ENCODE data around the gene USP13. TPM values are rescaled to one million over a fixed set of nuclear protein-coding genes. Genes with fewer than 3 reads are reported as not detected.

Gene USP13
- total and polyA plus RNA-seq, 2 of the 13 experiments (the other 11 are each of a cell fraction or from before 2014, with no cell fraction given): 15.9 to 36.7 TPM

GRCh38 chr3:179700716-179701115 lies 47.9 kb downstream of the USP13 start:
- DNase-seq (ENCODE audit: low spot score) (no peak), FAIRE-seq (no peak), ATAC-seq (no peak)
- no TSS peak for BruUV-seq (replicated peaks)
- no peak overlapping the region for H3K4me3 ChIP-seq (replicated peaks in 1 of 3; ENCODE audit: insufficient read depth in 1 of 3, low read depth in 2 of 3, low read length in 3 of 3)
- no peak overlapping the region for H2AFZ ChIP-seq (ENCODE audit: low read length)
- no peaks in the 10 kb centered on the region for H3K4me1 ChIP-seq (ENCODE audit: insufficient read depth, low read length)
- TF ChIP-seq ZSCAN31 (CRISPR knock-in tag; IDR thresholded peaks at IDR 0.05; ENCODE audit: low read depth) (no peak), HDAC1 (CRISPR knock-in tag; IDR thresholded peaks at IDR 0.05) (no peak), DPF2 (CRISPR knock-in tag; IDR thresholded peaks at IDR 0.05; ENCODE audit: borderline replicate concordance, low read depth) (no peak), CEBPB (IDR thresholded peaks at IDR 0.05; ENCODE audit: borderline replicate concordance, low read depth, low read length) (peak; percentile 39; the same call in 1 of the 2 replicates), ZNF660 (CRISPR knock-in tag; IDR thresholded peaks at IDR 0.05; ENCODE audit: borderline replicate concordance, low read depth) (no peak)
- in situ Hi-C loops (cut with HindIII; ENCODE audit: extremely low pct_ligation_motif_present, low pct_unique_long_range_greater_than_20kb): no loop called here
- no peak overlapping the region for H3K4me2 ChIP-seq (ENCODE audit: low read depth, low read length)
- CTCF ChIA-PET (ENCODE audit: low intra/inter-chr PET ratio, low total read pairs): no interaction called here
- no peaks in the 10 kb centered on the region for H3K27me3 ChIP-seq (ENCODE audit: control insufficient read depth in 1 of 2, insufficient read depth in 2 of 2, low read length in 2 of 2)
- POLR2A ChIA-PET: no interaction called here
- peaks cover 7 to 18% of the 10 kb centered on the region in 2 experiments; a peak in 4 of 5 replicates for H3K36me3 ChIP-seq (replicated peaks in 1 of 2; ENCODE audit: control insufficient read depth in 1 of 2, insufficient read depth in 2 of 2, low read length in 2 of 2)
- H3K79me2 ChIP-seq (ENCODE audit: insufficient read depth, low read length): peaks cover 11% of the 10 kb centered on the region
- WGBS (ENCODE audit: low lambda C conversion rate): 98% methylated on average over 4 of the region's 4 CpGs
- H3K27ac ChIP-seq (ENCODE audit: extremely low read length, insufficient read depth, low read length): no peak overlapping the region
- no peaks in the 10 kb centered on the region for H4K20me1 ChIP-seq (ENCODE audit: insufficient read depth, low read length)
- intact Hi-C loops (cut with micrococcal nuclease; ENCODE audit: unreplicated experiment): no loop called here
- no peaks in the 10 kb centered on the region for H3K9me3 ChIP-seq (ENCODE audit: low read length)
- H3K9ac ChIP-seq (ENCODE audit: insufficient read depth, low read depth, low read length): no peak overlapping the region

DNA sequence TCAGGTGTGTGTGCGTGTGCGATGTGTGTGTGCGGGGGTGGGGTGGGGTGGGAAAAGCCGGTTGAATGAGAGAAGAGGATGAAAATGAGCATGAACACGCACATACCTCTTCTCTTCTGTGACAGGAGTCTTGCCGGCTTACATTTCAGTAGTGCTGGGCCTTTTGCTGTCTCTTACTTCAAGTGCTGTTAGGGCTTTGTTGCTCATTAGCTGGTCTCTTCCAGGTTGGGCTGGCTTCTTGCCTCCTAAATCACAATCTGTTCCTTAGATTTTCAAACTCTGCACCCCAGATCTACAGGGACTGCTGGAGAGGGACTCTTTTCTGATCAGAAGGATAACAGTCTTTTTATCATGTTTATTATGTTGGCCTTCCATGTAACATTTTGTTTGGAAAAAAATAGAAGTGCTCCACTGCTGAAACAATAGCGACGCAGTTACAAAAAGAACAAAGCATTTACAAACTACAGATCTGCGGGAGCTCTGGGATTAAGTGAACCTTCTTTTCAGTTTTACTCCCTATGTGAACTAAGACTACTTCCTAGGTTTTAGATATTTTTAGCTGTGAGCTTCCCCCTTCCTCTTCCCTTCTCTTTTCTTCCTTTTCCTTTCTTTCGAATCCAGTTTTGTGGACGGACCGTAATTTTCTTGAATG lies 48.5 kb downstream of the USP13 start:
- ATAC-seq (no peak), DNase-seq (ENCODE audit: low spot score) (no peak), FAIRE-seq (no peak)
- Histone ChIP-seq H2AFZ (ENCODE audit: low read length) (no peak overlapping the region), H3K36me3 (replicated peaks in 1 of 2; ENCODE audit: control insufficient read depth in 1 of 2, insufficient read depth in 2 of 2, low read length in 2 of 2) (peaks cover 7 to 20% of the 10 kb centered on the region in 2 experiments; a peak in 4 of 5 replicates), H3K4me3 (replicated peaks in 1 of 3; ENCODE audit: insufficient read depth in 1 of 3, low read depth in 2 of 3, low read length in 3 of 3) (no peak overlapping the region), H4K20me1 (ENCODE audit: insufficient read depth, low read length) (no peaks in the 10 kb centered on the region), H3K4me2 (ENCODE audit: low read depth, low read length) (no peak overlapping the region), H3K79me2 (ENCODE audit: insufficient read depth, low read length) (peaks cover 8% of the 10 kb centered on the region), H3K27me3 (ENCODE audit: control insufficient read depth in 1 of 2, insufficient read depth in 2 of 2, low read length in 2 of 2) (no peaks in the 10 kb centered on the region), H3K4me1 (ENCODE audit: insufficient read depth, low read length) (no peaks in the 10 kb centered on the region), H3K9ac (ENCODE audit: insufficient read depth, low read depth, low read length) (no peak overlapping the region), H3K27ac (ENCODE audit: extremely low read length, insufficient read depth, low read length) (no peak overlapping the region), H3K9me3 (ENCODE audit: low read length) (no peaks in the 10 kb centered on the region)
- ChIA-PET POLR2A (no interaction called here), CTCF (ENCODE audit: low intra/inter-chr PET ratio, low total read pairs) (no interaction called here)
- in situ Hi-C loops (cut with HindIII; ENCODE audit: extremely low pct_ligation_motif_present, low pct_unique_long_range_greater_than_20kb) (no loop called here), intact Hi-C loops (cut with micrococcal nuclease; ENCODE audit: unreplicated experiment) (no loop called here)
- TF ChIP-seq MZF1 (CRISPR knock-in tag; IDR thresholded peaks at IDR 0.05; ENCODE audit: borderline replicate concordance) (no peak), CSRNP1 (CRISPR knock-in tag; IDR thresholded peaks at IDR 0.05) (no peak), SALL2 (CRISPR knock-in tag; IDR thresholded peaks at IDR 0.05) (no peak), ZNF597 (CRISPR knock-in tag; IDR thresholded peaks at IDR 0.05) (no peak), ZNF121 (CRISPR knock-in tag; IDR thresholded peaks at IDR 0.05) (no peak), CREM (IDR thresholded peaks at IDR 0.05) (no peak), CREM (CRISPR knock-in tag; IDR thresholded peaks at IDR 0.05) (no peak), PBX2 (CRISPR knock-in tag; IDR thresholded peaks at IDR 0.05) (no peak), ZNF792 (CRISPR knock-in tag; IDR thresholded peaks at IDR 0.05) (no peak), FOXJ3 (CRISPR knock-in tag; IDR thresholded peaks at IDR 0.05; ENCODE audit: borderline replicate concordance) (no peak)
- WGBS (ENCODE audit: low lambda C conversion rate): 97% methylated on average over 12 of the region's 12 CpGs
- no TSS peak for BruUV-seq (replicated peaks)

Data from HepG2 (cell line).